ENCODE measurements around the gene TMEM9. TPM values are rescaled to one million over a fixed set of nuclear protein-coding genes. Genes with fewer than 3 reads are reported as not detected.

Gene TMEM9
- total RNA-seq, 2 experiments from 2014 or later = 28.5 to 35.9 TPM

GRCh38 chr1:201126832-201127754, 27.2 kb downstream of the TMEM9 start, which contains the start of gene ASCL5:
ASCL5 (minus strand) TSS chr1:201127184; CDS start chr1:201115372, 11,812 bp downstream.
- POLR2A ChIA-PET = no interaction called here
- no peak within 1 kb of the TSS for H3K4me3 ChIP-seq (ENCODE audit: low read depth, low read length, poor library complexity, severe bottlenecking)
- H3K9me3 ChIP-seq (ENCODE audit: low read length) = no peaks in the 10 kb centered on the region
- CTCF ChIA-PET (ENCODE audit: unreplicated experiment) = interaction anchor here (1.0 kb wide), 1 partner anchor 8 kb away, joined by 3 read pairs; no protein-coding TSS in a partner anchor
- no peak for TF ChIP-seq CTCF (conservative IDR thresholded peaks at IDR 0.05; ENCODE audit: low read length)
- no peak for TF ChIP-seq EZH2phosphoT487 (IDR thresholded peaks at IDR 0.05; ENCODE audit: borderline replicate concordance, low read depth, low read length)
- no peak within 1 kb of the TSS for H3K27ac ChIP-seq (ENCODE audit: low read depth, low read length, poor library complexity, severe bottlenecking)
- DNase-seq (ENCODE audit: low spot score) = no peak
- H3K9me2 ChIP-seq (ENCODE audit: insufficient read depth, low read length) = no peaks in the 10 kb centered on the region
- H2AFZ ChIP-seq (ENCODE audit: low read length) = no peak within 1 kb of the TSS
- intact Hi-C loops (cut with micrococcal nuclease; ENCODE audit: unreplicated experiment) = no loop called here
- no peaks in the 10 kb centered on the region for H3K79me2 ChIP-seq (ENCODE audit: insufficient read depth, low read depth, low read length)
- no peaks in the 10 kb centered on the region for H4K20me1 ChIP-seq (ENCODE audit: insufficient read depth, low read length)
- no peak within 1 kb of the TSS for H3K4me2 ChIP-seq (ENCODE audit: low read length)
- BruUV-seq (replicated peaks) = no TSS peak
- no peaks in the 10 kb centered on the region for H3K4me1 ChIP-seq (ENCODE audit: insufficient read depth, low read length, poor library complexity, severe bottlenecking)
- H3K36me3 ChIP-seq (ENCODE audit: insufficient read depth, low read length) = no peaks in the 10 kb centered on the region

- Histone ChIP-seq H3K4me2 (ENCODE audit: low read length) (no peak overlapping the region), H3K4me1 (ENCODE audit: insufficient read depth, low read length, poor library complexity, severe bottlenecking) (no peaks in the 10 kb centered on the region), H3K36me3 (ENCODE audit: insufficient read depth, low read length) (no peaks in the 10 kb centered on the region), H3K27ac (ENCODE audit: low read depth, low read length, poor library complexity, severe bottlenecking) (no peak overlapping the region), H4K20me1 (ENCODE audit: insufficient read depth, low read length) (no peaks in the 10 kb centered on the region), H2AFZ (ENCODE audit: low read length) (no peak overlapping the region), H3K9me2 (ENCODE audit: insufficient read depth, low read length) (no peaks in the 10 kb centered on the region), H3K9me3 (ENCODE audit: low read length) (no peaks in the 10 kb centered on the region), H3K4me3 (ENCODE audit: low read depth, low read length, poor library complexity, severe bottlenecking) (no peak overlapping the region), H3K79me2 (ENCODE audit: insufficient read depth, low read depth, low read length) (no peaks in the 10 kb centered on the region)
- no peak for TF ChIP-seq CTCF (conservative IDR thresholded peaks at IDR 0.05; ENCODE audit: low read length)
- no peak for TF ChIP-seq EZH2phosphoT487 (IDR thresholded peaks at IDR 0.05; ENCODE audit: borderline replicate concordance, low read depth, low read length)
- BruUV-seq (replicated peaks) = no TSS peak
- no peak for DNase-seq (ENCODE audit: low spot score)
- CTCF ChIA-PET (ENCODE audit: unreplicated experiment) = no interaction called here
- POLR2A ChIA-PET = interaction anchor here (0.6 kb wide), 1 partner anchor 435 kb away, joined by 3 read pairs; no protein-coding TSS in a partner anchor
- intact Hi-C loops (cut with micrococcal nuclease; ENCODE audit: unreplicated experiment) = no loop called here
These were observed 27.8 kb downstream of the TMEM9 start for GRCh38 chr1:201126463-201126831.

GRCh38 chr1:201125800-201126199, 28.5 kb downstream of the TMEM9 start:
- no peaks in the 10 kb centered on the region for H3K9me2 ChIP-seq (ENCODE audit: insufficient read depth, low read length)
- TF ChIP-seq CTCF (conservative IDR thresholded peaks at IDR 0.05; ENCODE audit: low read length) (no peak), EZH2phosphoT487 (IDR thresholded peaks at IDR 0.05; ENCODE audit: borderline replicate concordance, low read depth, low read length) (no peak)
- H3K27ac ChIP-seq (ENCODE audit: low read depth, low read length, poor library complexity, severe bottlenecking) = no peak overlapping the region
- intact Hi-C loops (cut with micrococcal nuclease; ENCODE audit: unreplicated experiment) = no loop called here
- ChIA-PET CTCF (ENCODE audit: unreplicated experiment) (no interaction called here), POLR2A (interaction anchor here (0.6 kb wide), 1 partner anchor 436 kb away, joined by 3 read pairs; no protein-coding TSS in a partner anchor)
- no peak overlapping the region for H3K4me2 ChIP-seq (ENCODE audit: low read length)
- no TSS peak for BruUV-seq (replicated peaks)
- no peaks in the 10 kb centered on the region for H4K20me1 ChIP-seq (ENCODE audit: insufficient read depth, low read length)
- no peak for DNase-seq (ENCODE audit: low spot score)
- no peaks in the 10 kb centered on the region for H3K9me3 ChIP-seq (ENCODE audit: low read length)
- H3K4me3 ChIP-seq (ENCODE audit: low read depth, low read length, poor library complexity, severe bottlenecking) = no peak overlapping the region
- H3K4me1 ChIP-seq (ENCODE audit: insufficient read depth, low read length, poor library complexity, severe bottlenecking) = no peaks in the 10 kb centered on the region
- no peak overlapping the region for H2AFZ ChIP-seq (ENCODE audit: low read length)
- H3K79me2 ChIP-seq (ENCODE audit: insufficient read depth, low read depth, low read length) = no peaks in the 10 kb centered on the region
- H3K36me3 ChIP-seq (ENCODE audit: insufficient read depth, low read length) = no peaks in the 10 kb centered on the region

Measured in OCI-LY7 (cell line).